Activated CD4-positive, CD25-positive, alpha-beta regulatory T cell (primary cell): ENCODE measurements around the gene BIRC7.

Experiments
- DNase-seq, 4 experiments: peaks; one replicate each; lab custom pipeline; 2025; lab: John Stamatoyannopoulos, UW

Gene BIRC7

GRCh38 chr20:63224412-63225081 lies 11.2 kb upstream of the BIRC7 start:
- no peak for DNase-seq

- DNase-seq = no peak
These were observed 10.6 kb upstream of the BIRC7 start for GRCh38 chr20:63225082-63225454.

GRCh38 chr20:63226042-63226943 lies 9.4 kb upstream of the BIRC7 start:
- DNase-seq = no peak

GRCh38 chr20:63227260-63227659 lies 8.4 kb upstream of the BIRC7 start:
- DNase-seq = no peak

- DNase-seq = no peak
These were observed 6.9 kb upstream of the BIRC7 start for GRCh38 chr20:63228806-63229205.

GRCh38 chr20:63230800-63231268 lies 4.9 kb upstream of the BIRC7 start:
- DNase-seq = no peak

- no peak for DNase-seq
These were observed 3.3 kb upstream of the BIRC7 start for GRCh38 chr20:63232235-63233060.

GRCh38 chr20:63233061-63233344 lies 2.7 kb upstream of the BIRC7 start:
- DNase-seq = no peak

GRCh38 chr20:63233924-63234323 lies 1.8 kb upstream of the BIRC7 start:
- no peak for DNase-seq

GRCh38 chr20:63234693-63235398 lies 859 bp upstream of the BIRC7 start:
- peak in 1 of 4 experiments; percentile 10 for DNase-seq

- no peak for DNase-seq
These were observed 572 bp downstream of the BIRC7 start for GRCh38 chr20:63236116-63236837.

- DNase-seq = no peak
These were observed 2.3 kb downstream of the BIRC7 start for GRCh38 chr20:63238031-63238430.

- DNase-seq = no peak
These were observed 2.9 kb downstream of the BIRC7 start for GRCh38 chr20:63238514-63239125.

- no peak for DNase-seq
These were observed 3.7 kb downstream of the BIRC7 start for GRCh38 chr20:63239431-63239830.

GRCh38 chr20:63240004-63240403 lies 4.3 kb downstream of the BIRC7 start:
- DNase-seq = no peak

GRCh38 chr20:63241272-63241671 lies 5.6 kb downstream of the BIRC7 start:
- DNase-seq = no peak

- no peak for DNase-seq
These were observed 7.0 kb downstream of the BIRC7 start for GRCh38 chr20:63242736-63243135.

- no peak for DNase-seq
These were observed 8.0 kb downstream of the BIRC7 start for GRCh38 chr20:63243604-63244247.

GRCh38 chr20:63244468-63244867 lies 8.8 kb downstream of the BIRC7 start:
- no peak for DNase-seq
